Astrocyte of the spinal cord (primary cell): ENCODE data around the gene RWDD2A.
"Not testable (repeated sequence)": the region's sequence is repeated elsewhere in the genome, so short reads cannot be mapped to it uniquely, and the experiment has no call there.

Experiments used
- DNase-seq: peaks from one replicate; pipeline ENCODE4 v3.0.0; 2011; ENCODE audit warnings: low read depth, low spot score
- H3K4me3 ChIP-seq: 2 replicates; pipeline ENCODE4 v1.5.1; 2011; ENCODE audit warnings: low read depth, mild to moderate bottlenecking, low read length, moderate library complexity
- CTCF ChIP-seq: IDR thresholded peaks from 2 replicates; pipeline ENCODE4 v1.5.1; 2012; ENCODE audit warnings: low read depth, mild to moderate bottlenecking, low read length, inconsistent platforms
- in situ Hi-C: cut with HindIII; loops from 2 replicates; pipeline ENCODE4 v1.10.0; 2017; ENCODE audit warnings: low sequenced_read_pairs

Gene RWDD2A

GRCh38 chr6:83183082-83183828 lies 9.9 kb upstream of the RWDD2A start:
- peak; percentile 72 for DNase-seq
- in situ Hi-C loops = no loop called here
- TF ChIP-seq CTCF = no peak
- no peak overlapping the region for H3K4me3 ChIP-seq

GRCh38 chr6:83185096-83185495 lies 8.1 kb upstream of the RWDD2A start:
- H3K4me3 ChIP-seq = no peak overlapping the region
- no peak for TF ChIP-seq CTCF
- in situ Hi-C loops = no loop called here
- DNase-seq = no peak

GRCh38 chr6:83188501-83188900 lies 4.7 kb upstream of the RWDD2A start:
- in situ Hi-C loops = no loop called here
- DNase-seq = no peak
- no peak overlapping the region for H3K4me3 ChIP-seq
- no peak for TF ChIP-seq CTCF

GRCh38 chr6:83190626-83191025 lies 2.5 kb upstream of the RWDD2A start:
- DNase-seq = no peak
- in situ Hi-C loops = no loop called here
- no peak overlapping the region for H3K4me3 ChIP-seq
- no peak for TF ChIP-seq CTCF

GRCh38 chr6:83191974-83192373 lies 1.2 kb upstream of the RWDD2A start:
- in situ Hi-C loops, DNase-seq: not testable (repeated sequence)
- H3K4me3 ChIP-seq = peak overlapping the region; percentile 70

- peak overlapping the region; percentile 70 for H3K4me3 ChIP-seq
- peak; percentile 29 for DNase-seq
- no peak for TF ChIP-seq CTCF
- in situ Hi-C loops = no loop called here
These were observed 701 bp upstream of the RWDD2A start for GRCh38 chr6:83192456-83192855.

GRCh38 chr6:83193747-83194566 lies 800 bp downstream of the RWDD2A start:
- peak overlapping the region; percentile 70 for H3K4me3 ChIP-seq
- peak; percentile 21 for DNase-seq
- TF ChIP-seq CTCF = no peak
- in situ Hi-C loops = no loop called here
